Mucosa of descending colon (tissue), 3 donors: Measurements from ENCODE around the gene LRIG3. TPM values are rescaled to one million over a fixed set of nuclear protein-coding genes. Genes with fewer than 3 reads are reported as not detected.
"Not testable (repeated sequence)": the region's sequence is repeated elsewhere in the genome, so short reads cannot be mapped to it uniquely, and the experiment has no call there.

Experiments used
- ATAC-seq: fragments of 200-7000 bp; cut with Tn5 transposase; one replicate; pipeline ENCODE4 v1.9.1; 2020; ENCODE audit warnings: mild to moderate bottlenecking, moderate library complexity
- DNase-seq, 3 donors: peaks; one replicate each; pipeline ENCODE4 v3.0.0-alpha.2; 2020
- H3K36me3 ChIP-seq: fragments of 200-600 bp; one replicate; pipeline ENCODE4 v1.8.0; 2021; ENCODE audit warnings: low read depth, mild to moderate bottlenecking
- H3K4me1 ChIP-seq: fragments of 200-600 bp; one replicate; pipeline ENCODE4 v1.8.0; 2021; ENCODE audit warnings: low read depth, mild to moderate bottlenecking
- H3K4me3 ChIP-seq: fragments of 200-600 bp; one replicate; pipeline ENCODE4 v1.8.0; 2021; ENCODE audit warnings: mild to moderate bottlenecking
- H3K9me3 ChIP-seq: fragments of 200-600 bp; one replicate; pipeline ENCODE4 v1.8.0; 2021; ENCODE audit warnings: mild to moderate bottlenecking
- CTCF ChIP-seq: fragments of 200-600 bp; IDR thresholded peaks from one replicate; pipeline ENCODE4 v1.8.0; 2022; ENCODE audit warnings: antibody characterized with exemption, mild to moderate bottlenecking
- intact Hi-C, 2 donors: fragments of 100-400 bp; cut with DNase I in 1 of 2; cut with micrococcal nuclease in 1 of 2; formaldehyde crosslinking; loops; one replicate each; pipeline versions ENCODE4 v1.11.0 to v1.11.1; 2022; cut with DNase I, micrococcal nuclease
- total RNA-seq, 3 donors: library from RNA; stranded (reverse); fragmentation: NEBNext Ultra II Directional in 2 of 3; extraction: Animal tissue kit (Norgen Biotek cat#: 25700) in 2 of 3; gene quantifications; one replicate each; pipeline versions ENCODE4 v1.2.1 to v1.2.4, GENCODE V29; 2021 to 2023
- donor health status: DM: no; HTN: no; CAD: no; lungs with moderate emphysema.
- donor health status: DM: no; HTN: no; CAD: no.
- donor health status: DM: no; HTN: yes; CAD: no.

Gene LRIG3
- total RNA-seq, 3 donors from 2014 or later, result 65.6 to 95.8 (median 90.0) TPM

- Histone ChIP-seq H3K36me3 (no peaks in the 10 kb centered on the region), H3K9me3 (no peaks in the 10 kb centered on the region), H3K4me1 (no peaks in the 10 kb centered on the region), H3K4me3 (no peak overlapping the region)
- DNase-seq (no peak), ATAC-seq (no peak)
- TF ChIP-seq CTCF, result no peak
- intact Hi-C loops, result no loop called here
Observed at GRCh38 chr12:58954002-58954401, 33.7 kb upstream of the LRIG3 start.

GRCh38 chr12:58950739-58951100 is 30.4 kb upstream of the LRIG3 start:
- Histone ChIP-seq H3K4me1 (no peaks in the 10 kb centered on the region), H3K4me3 (no peak overlapping the region), H3K36me3 (no peaks in the 10 kb centered on the region), H3K9me3 (peaks cover 4% of the 10 kb centered on the region)
- DNase-seq (peak in 1 of 3 donors; percentile 51), ATAC-seq (peak; percentile 76)
- intact Hi-C loops, result no loop called here
- TF ChIP-seq CTCF, result no peak

- H3K9me3 ChIP-seq, H3K36me3 ChIP-seq, H3K4me1 ChIP-seq, intact Hi-C loops, H3K4me3 ChIP-seq: not testable (repeated sequence)
- ATAC-seq, result peak; percentile 93
- DNase-seq, result peak; percentile 86 to 96 (median 90)
Observed at GRCh38 chr12:58949954-58950738, 29.8 kb upstream of the LRIG3 start.

GRCh38 chr12:58943079-58943478 is 22.8 kb upstream of the LRIG3 start:
- Histone ChIP-seq H3K9me3 (no peaks in the 10 kb centered on the region), H3K4me1 (peaks cover 5% of the 10 kb centered on the region), H3K4me3 (no peak overlapping the region), H3K36me3 (no peaks in the 10 kb centered on the region)
- intact Hi-C loops, result no loop called here
- no peak for ATAC-seq
- DNase-seq, result no peak
- no peak for TF ChIP-seq CTCF

GRCh38 chr12:58942345-58942744 is 22.0 kb upstream of the LRIG3 start:
- intact Hi-C loops, result no loop called here
- DNase-seq, result peak in 1 of 3 donors; percentile 41
- ATAC-seq, result peak; percentile 86
- no peak for TF ChIP-seq CTCF
- Histone ChIP-seq H3K36me3 (no peaks in the 10 kb centered on the region), H3K4me1 (peaks cover 5% of the 10 kb centered on the region), H3K4me3 (no peak overlapping the region), H3K9me3 (no peaks in the 10 kb centered on the region)

- Histone ChIP-seq H3K36me3 (no peaks in the 10 kb centered on the region), H3K4me3 (no peak overlapping the region), H3K4me1 (peaks cover 5% of the 10 kb centered on the region), H3K9me3 (no peaks in the 10 kb centered on the region)
- TF ChIP-seq CTCF, result no peak
- DNase-seq, result no peak
- ATAC-seq, result peak; percentile 78
- intact Hi-C loops, result no loop called here
Observed at GRCh38 chr12:58939399-58940100, 19.2 kb upstream of the LRIG3 start.
